GM12873 (cell line): ENCODE data around the gene SH3PXD2B.

Experiments used
- CTCF ChIP-seq: IDR thresholded peaks from 2 replicates; pipeline ENCODE4 v1.5.1; 2012; ENCODE audit warnings: low read depth, mild to moderate bottlenecking, moderate library complexity, low read length, control low read depth; ENCODE audit not compliant: insufficient read depth; ENCODE audit errors: missing control alignments

The SH3PXD2B gene

GRCh38 chr5:172303162-172303561 is 151.2 kb downstream of the SH3PXD2B start:
- no peak for TF ChIP-seq CTCF

GRCh38 chr5:172302047-172302710 is 152.1 kb downstream of the SH3PXD2B start:
- TF ChIP-seq CTCF, result no peak

- TF ChIP-seq CTCF, result no peak
Measured at GRCh38 chr5:172299916-172300439, 154.3 kb downstream of the SH3PXD2B start.

- no peak for TF ChIP-seq CTCF
Measured at GRCh38 chr5:172294831-172295230, 159.5 kb downstream of the SH3PXD2B start.

- no peak for TF ChIP-seq CTCF
Measured at GRCh38 chr5:172293745-172294342, 160.5 kb downstream of the SH3PXD2B start.

GRCh38 chr5:172293054-172293744 is 161.1 kb downstream of the SH3PXD2B start:
- peak; percentile 94 for TF ChIP-seq CTCF

GRCh38 chr5:172288465-172288864 is 165.9 kb downstream of the SH3PXD2B start:
- no peak for TF ChIP-seq CTCF
